HEK293 (cell line): Measurements from ENCODE around the gene KCTD1.

Experiments
- CTCF ChIA-PET: fragments of 350-600 bp; formaldehyde crosslinking; extraction: SDS; loops from one replicate; lab custom pipeline; 2021; ENCODE audit warnings: antibody characterized with exemption; lab: Yijun Ruan, JAX
- POLR2A ChIA-PET: fragments of 300-600 bp; formaldehyde crosslinking; extraction: SDS; loops from one replicate; lab custom pipeline; 2020; ENCODE audit warnings: antibody characterized with exemption, inconsistent platforms; lab: Yijun Ruan, JAX
- H3K27ac ChIP-seq: fragments of 200-500 bp; sonication (Bioruptor generic); 2 replicates; pipeline ENCODE4 v1.5.1; 2014; ENCODE audit warnings: low read depth, low read length, control low read depth, inconsistent platforms; ENCODE audit errors: extremely low read depth
- H3K36me3 ChIP-seq, 2 experiments: fragments of 200-500 bp in 1 of 2; sonication (Bioruptor generic) in 1 of 2; 1 replicate in 1 of 2; 2 replicates in 1 of 2; pipeline ENCODE4 v1.5.1; 2014 to 2017; ENCODE audit warnings: inconsistent platforms in 2 of 2, low read length in 2 of 2; ENCODE audit not compliant: control insufficient read depth in 2 of 2, insufficient read depth in 1 of 2
- H3K4me1 ChIP-seq: fragments of 200-500 bp; sonication (Bioruptor generic); 2 replicates; pipeline ENCODE4 v1.5.1; 2014; ENCODE audit warnings: mild to moderate bottlenecking, low read length, inconsistent platforms; ENCODE audit not compliant: control insufficient read depth, insufficient read depth
- H3K4me3 ChIP-seq: 2 replicates; pipeline ENCODE4 v1.5.1; 2011; ENCODE audit warnings: low read depth, mild to moderate bottlenecking, control low read depth, low read length, moderate library complexity
- H3K9me3 ChIP-seq: fragments of 200-500 bp; sonication (Bioruptor generic); 2 replicates; pipeline ENCODE4 v1.5.1; 2014; ENCODE audit warnings: low read depth, low read length, inconsistent platforms; ENCODE audit not compliant: control insufficient read depth, insufficient read depth
- GLI4 ChIP-seq: fragments of 450-650 bp; formaldehyde crosslinking; IDR thresholded peaks from 2 replicates; pipeline ENCODE4 v1.5.1; 2016; ENCODE audit warnings: missing biosample characterization, missing genetic modification characterization
- KLF8 ChIP-seq: fragments of 450-650 bp; formaldehyde crosslinking; IDR thresholded peaks from 2 replicates; pipeline ENCODE4 v1.5.1; 2016; ENCODE audit warnings: missing biosample characterization, missing genetic modification characterization
- OSR2 ChIP-seq: fragments of 450-650 bp; formaldehyde crosslinking; IDR thresholded peaks from 2 replicates; pipeline ENCODE4 v1.5.1; 2016; ENCODE audit warnings: missing biosample characterization, missing genetic modification characterization
- RBAK ChIP-seq: fragments of 450-650 bp; formaldehyde crosslinking; IDR thresholded peaks from 2 replicates; pipeline ENCODE4 v1.5.1; 2016; ENCODE audit warnings: missing biosample characterization, missing genetic modification characterization
- SALL2 ChIP-seq: fragments of 450-650 bp; formaldehyde crosslinking; IDR thresholded peaks from 2 replicates; pipeline ENCODE4 v1.5.0; 2017; ENCODE audit warnings: missing biosample characterization, mild to moderate bottlenecking, missing genetic modification characterization, borderline replicate concordance
- YY1 ChIP-seq: fragments of 450-650 bp; formaldehyde crosslinking; IDR thresholded peaks from 2 replicates; pipeline ENCODE4 v1.5.1; 2018; ENCODE audit warnings: missing biosample characterization, missing genetic modification characterization
- ZBTB48 ChIP-seq: fragments of 450-650 bp; formaldehyde crosslinking; IDR thresholded peaks from 2 replicates; pipeline ENCODE4 v1.5.1; 2016; ENCODE audit warnings: missing biosample characterization, missing genetic modification characterization
- ZNF202 ChIP-seq: fragments of 450-650 bp; formaldehyde crosslinking; IDR thresholded peaks from 2 replicates; pipeline ENCODE4 v1.5.1; 2016; ENCODE audit warnings: missing biosample characterization, missing genetic modification characterization, borderline replicate concordance
- ZNF221 ChIP-seq: fragments of 450-650 bp; formaldehyde crosslinking; IDR thresholded peaks from 2 replicates; pipeline ENCODE4 v1.5.1; 2017; ENCODE audit warnings: missing biosample characterization, missing genetic modification characterization, borderline replicate concordance
- ZNF404 ChIP-seq: fragments of 450-650 bp; formaldehyde crosslinking; IDR thresholded peaks from 2 replicates; pipeline ENCODE4 v1.5.1; 2017; ENCODE audit warnings: missing biosample characterization, missing genetic modification characterization
- ZNF426 ChIP-seq: fragments of 450-650 bp; formaldehyde crosslinking; IDR thresholded peaks from 2 replicates; pipeline ENCODE4 v1.5.1; 2017; ENCODE audit warnings: missing biosample characterization, missing genetic modification characterization, mild to moderate bottlenecking, inconsistent platforms, moderate library complexity
- ZNF670 ChIP-seq: fragments of 450-650 bp; formaldehyde crosslinking; IDR thresholded peaks from 2 replicates; pipeline ENCODE4 v1.5.1; 2016; ENCODE audit warnings: missing biosample characterization, missing genetic modification characterization, low read depth
- ZNF747 ChIP-seq: fragments of 450-650 bp; formaldehyde crosslinking; IDR thresholded peaks from 2 replicates; pipeline ENCODE4 v1.5.1; 2016; ENCODE audit warnings: missing biosample characterization, missing genetic modification characterization
- ZNF791 ChIP-seq: fragments of 450-650 bp; formaldehyde crosslinking; IDR thresholded peaks from 2 replicates; pipeline ENCODE4 v1.5.1; 2016; ENCODE audit warnings: missing biosample characterization, missing genetic modification characterization
- TF ChIP-seq, protein P1 (sequence below): fragments of 450-650 bp; IDR thresholded peaks from 2 replicates; pipeline ENCODE4 v1.5.1; 2018; ENCODE audit warnings: missing biosample characterization, mild to moderate bottlenecking, missing genetic modification characterization
- TF ChIP-seq, protein P2 (sequence below): fragments of 450-650 bp; formaldehyde crosslinking; IDR thresholded peaks from 2 replicates; pipeline ENCODE4 v1.5.1; 2016; ENCODE audit warnings: missing biosample characterization, missing genetic modification characterization
- TF ChIP-seq, protein P3 (sequence below): fragments of 450-650 bp; formaldehyde crosslinking; IDR thresholded peaks from 2 replicates; pipeline ENCODE4 v1.5.1; 2016; ENCODE audit warnings: missing biosample characterization, missing genetic modification characterization, borderline replicate concordance
- TF ChIP-seq, protein P4 (sequence below): fragments of 450-650 bp; formaldehyde crosslinking; IDR thresholded peaks from 2 replicates; pipeline ENCODE4 v1.5.1; 2017; ENCODE audit warnings: missing biosample characterization, missing genetic modification characterization

KCTD1 gene

DNA sequence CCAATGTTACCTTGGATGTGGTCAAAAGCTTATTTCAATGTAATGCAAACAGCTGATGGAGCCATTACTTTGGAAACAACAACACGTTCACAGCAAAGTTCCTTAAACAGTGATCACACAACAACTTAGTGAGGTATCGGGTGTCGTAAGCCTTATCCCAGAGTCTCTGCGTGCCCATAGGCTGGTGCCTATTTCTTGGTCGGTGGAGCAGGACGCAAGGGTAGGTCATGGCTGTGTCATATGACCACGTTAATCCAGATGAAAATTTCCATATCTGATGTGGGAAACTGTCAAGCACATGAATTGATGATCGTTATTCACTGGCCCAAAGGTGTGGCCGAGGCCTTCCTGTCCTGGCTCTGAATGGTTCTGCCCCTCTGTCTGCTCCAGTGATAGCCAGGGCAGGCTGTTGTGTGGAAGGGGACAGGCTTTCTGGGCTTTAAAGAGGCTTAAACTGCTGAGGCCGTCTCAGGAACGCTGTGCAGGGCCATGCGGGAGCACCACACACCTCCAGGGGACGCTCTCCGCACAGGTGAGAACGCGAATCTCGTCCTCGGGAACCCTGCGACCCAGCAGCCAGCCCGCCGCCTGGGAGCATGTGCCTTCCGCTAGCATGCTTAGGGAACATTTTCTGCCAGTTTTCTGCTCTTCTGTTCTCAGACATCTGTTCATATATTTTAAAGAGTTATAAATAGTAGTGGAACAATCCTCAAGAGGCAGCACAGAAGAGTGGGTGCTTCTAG lies 90.6 kb downstream of the KCTD1 start:
- H3K9me3 ChIP-seq: no peaks in the 10 kb centered on the region
- ChIA-PET CTCF (interaction anchor here (0.6 kb wide), 3 partner anchors 10 to 352 kb away, joined by 3 read pairs; no protein-coding TSS in a partner anchor), POLR2A (no interaction called here)
- no peak overlapping the region for H3K4me3 ChIP-seq
- TF ChIP-seq ZNF670 (tag by site-specific recombination): no peak
- no peak for TF ChIP-seq GLI4 (tag by site-specific recombination)
- no peaks in the 10 kb centered on the region for H3K4me1 ChIP-seq
- H3K27ac ChIP-seq: no peak overlapping the region
- H3K36me3 ChIP-seq: peaks cover 0 to 40% of the 10 kb centered on the region in 2 experiments; a peak in 1 of 3 replicates

DNA sequence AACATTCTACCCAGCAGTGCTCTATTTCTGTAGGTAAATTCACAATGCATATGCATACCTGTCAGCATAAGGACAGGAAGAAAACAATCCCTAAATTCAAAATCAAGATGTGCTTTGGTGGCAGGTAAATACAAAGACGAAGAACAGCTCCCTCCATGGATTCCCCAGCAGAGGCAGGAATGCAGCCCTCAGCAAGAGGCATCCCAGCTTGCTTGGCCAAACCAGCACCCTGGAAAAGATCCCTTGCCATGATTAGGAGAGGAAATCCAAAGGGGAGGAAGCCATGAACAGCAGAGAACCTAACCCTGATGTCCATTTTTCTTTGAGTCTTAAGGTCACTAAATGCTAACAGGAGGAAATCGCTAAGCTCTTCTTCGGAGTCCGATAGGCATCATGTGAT lies 91.2 kb downstream of the KCTD1 start:
- Histone ChIP-seq H3K9me3 (no peaks in the 10 kb centered on the region), H3K4me1 (no peaks in the 10 kb centered on the region), H3K4me3 (no peak overlapping the region), H3K27ac (no peak overlapping the region), H3K36me3 (peaks cover 0 to 40% of the 10 kb centered on the region in 2 experiments; a peak in 1 of 3 replicates)
- no peak for TF ChIP-seq ZBTB48 (tag by site-specific recombination)
- TF ChIP-seq YY1 (tag by site-specific recombination): no peak
- TF ChIP-seq, protein P1, sequence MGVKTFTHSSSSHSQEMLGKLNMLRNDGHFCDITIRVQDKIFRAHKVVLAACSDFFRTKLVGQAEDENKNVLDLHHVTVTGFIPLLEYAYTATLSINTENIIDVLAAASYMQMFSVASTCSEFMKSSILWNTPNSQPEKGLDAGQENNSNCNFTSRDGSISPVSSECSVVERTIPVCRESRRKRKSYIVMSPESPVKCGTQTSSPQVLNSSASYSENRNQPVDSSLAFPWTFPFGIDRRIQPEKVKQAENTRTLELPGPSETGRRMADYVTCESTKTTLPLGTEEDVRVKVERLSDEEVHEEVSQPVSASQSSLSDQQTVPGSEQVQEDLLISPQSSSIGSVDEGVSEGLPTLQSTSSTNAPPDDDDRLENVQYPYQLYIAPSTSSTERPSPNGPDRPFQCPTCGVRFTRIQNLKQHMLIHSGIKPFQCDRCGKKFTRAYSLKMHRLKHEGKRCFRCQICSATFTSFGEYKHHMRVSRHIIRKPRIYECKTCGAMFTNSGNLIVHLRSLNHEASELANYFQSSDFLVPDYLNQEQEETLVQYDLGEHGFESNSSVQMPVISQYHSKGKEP (tag by site-specific recombination): no peak
- TF ChIP-seq, protein P2, sequence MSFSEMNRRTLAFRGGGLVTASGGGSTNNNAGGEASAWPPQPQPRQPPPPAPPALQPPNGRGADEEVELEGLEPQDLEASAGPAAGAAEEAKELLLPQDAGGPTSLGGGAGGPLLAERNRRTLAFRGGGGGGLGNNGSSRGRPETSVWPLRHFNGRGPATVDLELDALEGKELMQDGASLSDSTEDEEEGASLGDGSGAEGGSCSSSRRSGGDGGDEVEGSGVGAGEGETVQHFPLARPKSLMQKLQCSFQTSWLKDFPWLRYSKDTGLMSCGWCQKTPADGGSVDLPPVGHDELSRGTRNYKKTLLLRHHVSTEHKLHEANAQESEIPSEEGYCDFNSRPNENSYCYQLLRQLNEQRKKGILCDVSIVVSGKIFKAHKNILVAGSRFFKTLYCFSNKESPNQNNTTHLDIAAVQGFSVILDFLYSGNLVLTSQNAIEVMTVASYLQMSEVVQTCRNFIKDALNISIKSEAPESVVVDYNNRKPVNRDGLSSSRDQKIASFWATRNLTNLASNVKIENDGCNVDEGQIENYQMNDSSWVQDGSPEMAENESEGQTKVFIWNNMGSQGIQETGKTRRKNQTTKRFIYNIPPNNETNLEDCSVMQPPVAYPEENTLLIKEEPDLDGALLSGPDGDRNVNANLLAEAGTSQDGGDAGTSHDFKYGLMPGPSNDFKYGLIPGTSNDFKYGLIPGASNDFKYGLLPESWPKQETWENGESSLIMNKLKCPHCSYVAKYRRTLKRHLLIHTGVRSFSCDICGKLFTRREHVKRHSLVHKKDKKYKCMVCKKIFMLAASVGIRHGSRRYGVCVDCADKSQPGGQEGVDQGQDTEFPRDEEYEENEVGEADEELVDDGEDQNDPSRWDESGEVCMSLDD (tag by site-specific recombination): no peak
- no peak for TF ChIP-seq OSR2 (tag by site-specific recombination)
- TF ChIP-seq KLF8: no peak
- TF ChIP-seq ZNF747 (tag by site-specific recombination): no peak
- no peak for TF ChIP-seq ZNF426 (tag by site-specific recombination)
- TF ChIP-seq ZNF791 (tag by site-specific recombination): no peak
- TF ChIP-seq, protein P3, sequence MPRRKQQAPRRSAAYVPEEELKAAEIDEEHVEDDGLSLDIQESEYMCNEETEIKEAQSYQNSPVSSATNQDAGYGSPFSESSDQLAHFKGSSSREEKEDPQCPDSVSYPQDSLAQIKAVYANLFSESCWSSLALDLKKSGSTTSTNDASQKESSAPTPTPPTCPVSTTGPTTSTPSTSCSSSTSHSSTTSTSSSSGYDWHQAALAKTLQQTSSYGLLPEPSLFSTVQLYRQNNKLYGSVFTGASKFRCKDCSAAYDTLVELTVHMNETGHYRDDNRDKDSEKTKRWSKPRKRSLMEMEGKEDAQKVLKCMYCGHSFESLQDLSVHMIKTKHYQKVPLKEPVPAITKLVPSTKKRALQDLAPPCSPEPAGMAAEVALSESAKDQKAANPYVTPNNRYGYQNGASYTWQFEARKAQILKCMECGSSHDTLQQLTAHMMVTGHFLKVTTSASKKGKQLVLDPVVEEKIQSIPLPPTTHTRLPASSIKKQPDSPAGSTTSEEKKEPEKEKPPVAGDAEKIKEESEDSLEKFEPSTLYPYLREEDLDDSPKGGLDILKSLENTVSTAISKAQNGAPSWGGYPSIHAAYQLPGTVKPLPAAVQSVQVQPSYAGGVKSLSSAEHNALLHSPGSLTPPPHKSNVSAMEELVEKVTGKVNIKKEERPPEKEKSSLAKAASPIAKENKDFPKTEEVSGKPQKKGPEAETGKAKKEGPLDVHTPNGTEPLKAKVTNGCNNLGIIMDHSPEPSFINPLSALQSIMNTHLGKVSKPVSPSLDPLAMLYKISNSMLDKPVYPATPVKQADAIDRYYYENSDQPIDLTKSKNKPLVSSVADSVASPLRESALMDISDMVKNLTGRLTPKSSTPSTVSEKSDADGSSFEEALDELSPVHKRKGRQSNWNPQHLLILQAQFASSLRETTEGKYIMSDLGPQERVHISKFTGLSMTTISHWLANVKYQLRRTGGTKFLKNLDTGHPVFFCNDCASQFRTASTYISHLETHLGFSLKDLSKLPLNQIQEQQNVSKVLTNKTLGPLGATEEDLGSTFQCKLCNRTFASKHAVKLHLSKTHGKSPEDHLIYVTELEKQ (tag by site-specific recombination): no peak
- no peak for TF ChIP-seq SALL2 (tag by site-specific recombination)
- TF ChIP-seq ZNF404 (tag by site-specific recombination): no peak
- TF ChIP-seq, protein P4, sequence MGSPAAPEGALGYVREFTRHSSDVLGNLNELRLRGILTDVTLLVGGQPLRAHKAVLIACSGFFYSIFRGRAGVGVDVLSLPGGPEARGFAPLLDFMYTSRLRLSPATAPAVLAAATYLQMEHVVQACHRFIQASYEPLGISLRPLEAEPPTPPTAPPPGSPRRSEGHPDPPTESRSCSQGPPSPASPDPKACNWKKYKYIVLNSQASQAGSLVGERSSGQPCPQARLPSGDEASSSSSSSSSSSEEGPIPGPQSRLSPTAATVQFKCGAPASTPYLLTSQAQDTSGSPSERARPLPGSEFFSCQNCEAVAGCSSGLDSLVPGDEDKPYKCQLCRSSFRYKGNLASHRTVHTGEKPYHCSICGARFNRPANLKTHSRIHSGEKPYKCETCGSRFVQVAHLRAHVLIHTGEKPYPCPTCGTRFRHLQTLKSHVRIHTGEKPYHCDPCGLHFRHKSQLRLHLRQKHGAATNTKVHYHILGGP (tag by site-specific recombination): no peak
- no peak for TF ChIP-seq RBAK (tag by site-specific recombination)
- TF ChIP-seq ZNF202 (tag by site-specific recombination): no peak
- TF ChIP-seq ZNF221 (tag by site-specific recombination): no peak
- TF ChIP-seq, all 188 proteins: peak for 0
- ChIA-PET CTCF (interaction anchor here (0.6 to 1.5 kb wide), 6 partner anchors 10 to 352 kb away, joined by 3 to 6 read pairs (median 3); no protein-coding TSS in a partner anchor), POLR2A (no interaction called here)
